ENCODE results near the gene AGO4.
"Not testable (repeated sequence)": the region's sequence is repeated elsewhere in the genome, so short reads cannot be mapped to it uniquely, and the experiment has no call there.

AGO4 gene

DNA sequence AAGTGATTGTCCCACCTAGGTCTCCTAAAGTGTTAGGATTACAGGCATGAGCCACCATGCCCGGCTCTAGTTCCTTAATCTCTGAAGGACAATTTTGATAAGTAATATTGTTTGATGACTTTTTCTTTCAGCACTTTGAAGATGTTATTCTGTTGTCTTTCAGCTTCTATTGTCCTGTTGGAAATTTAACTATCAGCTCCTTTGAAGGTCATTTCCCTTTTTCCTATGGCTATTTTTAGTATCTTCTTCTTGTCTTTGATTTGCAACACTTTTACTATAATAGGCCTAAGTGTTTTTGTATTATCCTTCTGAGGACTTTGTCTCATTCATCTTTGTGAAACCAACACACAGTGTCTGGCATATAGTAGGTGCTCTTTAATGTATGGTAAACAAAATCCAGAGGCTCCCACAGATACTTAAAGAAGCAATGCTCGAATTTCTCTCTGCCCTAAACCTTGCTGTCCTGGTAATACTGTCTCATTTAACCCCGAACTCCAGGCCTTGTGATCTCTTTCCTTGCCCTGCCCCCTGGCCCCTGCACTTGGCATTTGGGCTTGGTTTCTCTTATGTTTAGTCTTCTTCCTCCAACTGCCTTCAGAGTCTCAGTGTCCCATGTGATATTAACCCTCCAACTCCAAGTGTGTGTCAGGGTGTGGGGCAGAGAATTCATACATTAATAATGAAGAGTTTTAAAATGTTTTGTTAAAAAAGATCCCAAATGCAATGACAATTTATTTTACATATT is 56.2 kb downstream of the AGO4 start:
- in situ Hi-C loops (cut with MboI; ENCODE audit: low sequenced_read_pairs): no loop called here

DNA sequence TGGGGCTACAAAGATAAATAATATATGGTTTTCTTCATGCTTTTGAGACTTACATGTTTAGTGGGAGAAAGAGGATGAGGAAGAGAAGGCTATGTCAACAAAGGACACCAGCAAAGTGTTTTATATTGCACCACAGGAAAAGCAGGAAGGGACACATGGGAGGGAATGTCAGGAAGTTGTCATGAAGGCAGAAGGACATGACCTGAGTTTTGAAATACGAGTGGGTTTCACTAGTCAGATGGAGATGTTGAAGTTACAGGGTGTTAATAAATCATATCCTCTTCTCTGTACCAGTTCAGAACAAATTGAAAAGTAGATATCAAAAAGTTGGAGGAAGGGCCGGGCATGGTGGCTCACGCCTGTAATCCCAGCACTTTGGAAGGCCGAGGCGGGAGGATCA is 57.0 kb downstream of the AGO4 start:
- in situ Hi-C loops (cut with MboI; ENCODE audit: low sequenced_read_pairs): no loop called here

DNA sequence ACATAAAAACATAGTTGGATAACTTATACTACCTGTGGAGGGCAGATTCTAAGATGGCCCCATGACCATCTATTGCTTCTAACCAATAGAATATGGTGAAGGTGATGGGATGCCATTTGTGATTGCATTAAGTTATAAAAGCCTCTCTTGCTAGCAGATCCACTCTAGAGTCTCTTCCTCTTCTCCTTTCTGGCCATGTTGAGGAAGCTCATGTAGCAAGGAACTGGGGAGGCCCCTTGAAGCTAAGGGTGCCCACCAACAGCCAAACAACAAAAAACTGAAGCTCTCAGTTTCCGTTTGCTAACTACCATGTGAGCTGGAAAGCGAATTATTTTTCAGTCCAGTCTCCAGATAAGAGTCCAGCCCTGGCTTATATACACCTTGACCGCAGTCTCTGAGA is 59.2 kb downstream of the AGO4 start:
- in situ Hi-C loops (cut with MboI; ENCODE audit: low sequenced_read_pairs): no loop called here

DNA sequence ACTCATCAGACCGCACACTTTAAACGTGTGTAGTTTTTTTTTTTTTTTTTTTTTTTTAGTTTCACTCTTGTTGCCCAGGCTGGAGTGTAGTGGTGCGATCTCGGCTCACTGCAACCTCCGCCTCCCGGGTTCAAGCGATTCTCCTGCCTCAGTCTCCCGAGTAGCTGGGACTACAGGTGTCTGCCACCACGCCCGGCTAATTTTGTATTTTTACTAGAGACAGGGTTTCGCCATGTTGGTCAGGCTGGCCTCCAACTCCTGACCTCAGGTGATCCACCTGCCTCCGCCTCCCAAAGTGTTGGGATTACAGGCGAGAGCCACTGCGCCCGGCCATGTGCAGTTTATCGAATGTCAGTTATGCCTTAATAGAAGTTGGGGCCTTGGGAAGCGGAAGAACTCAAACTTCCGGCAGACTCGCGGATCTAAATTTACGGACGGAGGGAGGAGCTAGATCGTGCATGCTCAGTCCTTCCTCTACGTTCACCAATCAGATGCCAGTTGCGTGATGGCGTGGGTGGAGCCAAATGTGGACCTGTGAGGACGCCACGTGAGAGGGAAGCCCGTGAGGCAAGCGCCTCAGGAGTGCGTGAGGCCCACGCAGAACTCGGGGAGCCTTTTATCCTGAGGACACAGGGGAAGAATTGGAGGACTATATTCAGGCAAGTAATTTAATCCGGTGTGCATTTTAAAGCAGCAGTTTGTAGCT is 61.6 kb downstream of the AGO4 start:
- in situ Hi-C loops (cut with MboI; ENCODE audit: low sequenced_read_pairs): not testable (repeated sequence)

- in situ Hi-C loops (cut with MboI; ENCODE audit: low sequenced_read_pairs): no loop called here
These were observed 63.0 kb downstream of the AGO4 start for GRCh38 chr1:35870651-35871309.

DNA sequence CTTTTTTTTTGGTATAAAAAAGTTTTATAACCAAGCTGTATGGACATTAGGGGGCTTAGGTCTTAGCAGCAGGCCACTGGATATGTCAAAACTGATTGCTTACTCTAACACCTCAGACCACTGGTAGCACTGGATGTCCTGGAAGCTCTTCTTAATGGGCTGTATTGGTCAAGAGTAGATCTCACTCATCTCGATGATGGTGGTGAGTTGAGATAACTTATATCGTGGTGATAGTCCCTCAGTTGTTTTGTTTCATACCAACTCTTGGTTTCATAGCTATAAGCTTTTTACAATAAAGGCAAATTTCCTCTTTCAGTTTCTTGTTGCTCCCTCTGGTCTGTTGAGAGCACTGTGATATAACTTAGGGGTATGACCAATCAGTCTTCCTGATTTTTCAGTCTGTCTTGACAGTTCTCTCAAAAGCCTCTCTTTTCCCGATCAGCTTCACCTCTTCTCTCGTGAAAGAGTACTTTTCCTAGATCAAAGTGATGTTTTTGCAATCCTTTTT is 65.5 kb downstream of the AGO4 start:
- in situ Hi-C loops (cut with MboI; ENCODE audit: low sequenced_read_pairs): no loop called here

DNA sequence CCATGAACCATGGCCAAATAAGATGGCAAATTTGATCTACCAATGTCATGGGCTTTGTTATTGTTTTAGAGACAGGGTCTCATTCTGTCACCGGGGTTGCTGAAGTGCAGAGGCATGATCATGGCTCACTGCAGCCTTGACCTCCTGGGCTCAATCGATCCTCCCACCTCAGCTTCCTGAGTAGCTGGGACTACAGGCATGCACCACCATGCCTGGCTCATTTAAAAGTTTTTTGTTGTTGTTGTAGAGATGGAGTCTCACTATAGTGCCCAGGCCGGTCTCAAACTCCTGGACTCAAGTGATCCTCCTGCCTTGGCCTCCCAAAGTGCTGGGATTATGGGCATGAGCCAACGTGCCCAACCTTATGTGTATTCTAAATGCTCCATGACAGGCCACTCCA is 66.3 kb downstream of the AGO4 start:
- in situ Hi-C loops (cut with MboI; ENCODE audit: low sequenced_read_pairs): not testable (repeated sequence)

DNA sequence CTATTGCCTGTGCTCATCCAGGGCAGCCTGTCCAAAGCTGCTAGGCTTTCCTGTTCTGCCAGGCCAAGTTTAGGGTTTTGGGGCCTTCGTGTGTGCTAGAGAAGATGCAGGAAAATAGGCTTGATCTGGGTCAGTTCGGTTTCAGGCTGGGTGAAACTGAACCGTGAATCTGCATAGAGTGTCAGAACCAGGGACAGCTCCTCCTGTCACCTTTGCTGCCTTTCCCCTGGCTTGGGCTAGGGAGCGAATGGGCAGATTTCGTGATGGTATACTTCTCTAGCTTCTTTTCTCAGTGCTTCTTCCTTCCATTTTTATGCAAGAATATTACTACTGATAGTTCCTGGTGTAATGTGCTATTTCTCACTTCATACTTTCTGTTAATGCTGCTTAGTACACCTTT is 69.2 kb downstream of the AGO4 start:
- in situ Hi-C loops (cut with MboI; ENCODE audit: low sequenced_read_pairs): no loop called here

- in situ Hi-C loops (cut with MboI; ENCODE audit: low sequenced_read_pairs): no loop called here
These were observed 74.0 kb downstream of the AGO4 start for GRCh38 chr1:35881850-35882273.

DNA sequence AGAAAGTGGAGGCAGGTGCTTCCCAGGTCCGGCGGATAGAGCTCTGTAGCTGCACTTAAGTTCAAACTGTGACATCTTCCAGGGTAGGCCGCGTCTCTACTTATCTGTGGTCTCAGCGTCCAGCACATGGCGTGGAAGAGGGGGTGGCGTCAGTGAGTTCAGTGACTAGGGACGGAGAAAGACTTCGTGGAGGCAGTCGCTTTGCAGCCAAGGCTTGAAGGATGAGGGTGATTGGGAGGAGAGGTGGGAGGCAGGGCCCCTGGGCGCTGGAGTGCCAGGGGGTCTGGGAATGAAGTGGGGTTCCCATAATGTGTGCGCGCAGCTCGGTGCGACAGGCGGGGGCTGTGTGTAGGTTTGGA is 74.7 kb downstream of the AGO4 start:
- in situ Hi-C loops (cut with MboI; ENCODE audit: low sequenced_read_pairs): no loop called here

DNA sequence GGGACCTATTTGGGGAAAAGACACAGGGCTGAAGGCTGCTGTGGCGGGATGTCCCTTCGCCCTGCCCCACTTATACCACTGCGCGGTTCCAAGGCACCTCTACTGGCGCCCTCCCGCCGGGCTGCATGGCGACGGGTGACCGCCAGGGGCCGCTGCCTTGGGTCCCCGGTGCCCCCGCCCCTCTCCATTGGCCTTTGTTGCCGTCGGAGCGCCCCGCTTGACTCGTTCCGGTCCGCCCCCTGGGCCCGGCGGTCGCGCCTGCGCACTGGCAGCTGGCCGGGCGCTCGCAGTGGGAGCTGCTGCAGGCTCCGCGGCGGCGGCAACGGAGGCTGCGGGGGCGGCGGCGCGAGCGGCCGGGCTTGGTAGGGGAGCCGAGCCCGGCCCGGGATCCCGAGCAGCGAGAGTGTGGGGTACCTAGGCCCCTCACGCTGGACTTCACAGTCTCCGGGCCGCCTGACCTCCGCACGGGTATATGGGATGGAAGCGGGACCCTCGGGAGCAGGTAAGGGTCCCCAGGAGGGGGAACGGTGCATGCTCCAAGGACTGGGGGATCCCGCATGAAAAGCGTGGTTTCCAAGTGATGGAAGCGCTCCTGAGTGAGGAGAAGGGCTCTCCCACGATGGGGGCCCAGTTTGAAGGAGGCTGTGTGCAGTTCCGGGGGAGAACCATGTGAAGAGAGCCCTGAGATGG is 75.3 kb downstream of the AGO4 start, which contains the start of gene AGO1:
Gene AGO1 (plus strand): TSS at position 265 of the 690 bp plus-strand sequence. CDS start 213 bp downstream, at position 478.
- in situ Hi-C loops (cut with MboI; ENCODE audit: low sequenced_read_pairs): no loop called here

DNA sequence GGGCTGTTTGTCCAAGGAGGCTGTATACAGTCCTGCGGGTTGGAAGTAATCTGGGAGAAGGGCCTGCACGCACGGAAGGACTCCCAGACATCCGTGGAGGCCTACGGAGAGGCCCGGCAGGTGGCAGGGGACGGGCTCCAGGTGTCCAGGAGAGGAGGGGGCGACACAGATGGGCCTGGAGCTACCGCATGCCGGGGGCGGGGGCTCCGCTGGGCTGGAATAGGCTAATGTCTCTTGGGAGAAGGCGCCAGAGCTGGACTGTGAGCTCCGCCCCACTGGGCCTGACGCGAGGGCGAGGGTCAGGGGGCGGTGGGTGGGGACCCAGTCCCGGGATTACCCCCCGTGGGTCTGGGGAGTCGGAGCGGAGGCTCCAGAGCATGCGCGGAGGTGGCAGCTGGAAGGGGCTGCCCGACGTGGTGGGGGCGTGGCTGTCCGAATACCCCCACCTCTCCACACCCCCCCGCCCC is 75.9 kb downstream of the AGO4 start:
- in situ Hi-C loops (cut with MboI; ENCODE audit: low sequenced_read_pairs): no loop called here

GRCh38 chr1:35884934-35885333 is 77.1 kb downstream of the AGO4 start:
- in situ Hi-C loops (cut with MboI; ENCODE audit: low sequenced_read_pairs): no loop called here

GRCh38 chr1:35885961-35886558 is 78.2 kb downstream of the AGO4 start:
- in situ Hi-C loops (cut with MboI; ENCODE audit: low sequenced_read_pairs): no loop called here

DNA sequence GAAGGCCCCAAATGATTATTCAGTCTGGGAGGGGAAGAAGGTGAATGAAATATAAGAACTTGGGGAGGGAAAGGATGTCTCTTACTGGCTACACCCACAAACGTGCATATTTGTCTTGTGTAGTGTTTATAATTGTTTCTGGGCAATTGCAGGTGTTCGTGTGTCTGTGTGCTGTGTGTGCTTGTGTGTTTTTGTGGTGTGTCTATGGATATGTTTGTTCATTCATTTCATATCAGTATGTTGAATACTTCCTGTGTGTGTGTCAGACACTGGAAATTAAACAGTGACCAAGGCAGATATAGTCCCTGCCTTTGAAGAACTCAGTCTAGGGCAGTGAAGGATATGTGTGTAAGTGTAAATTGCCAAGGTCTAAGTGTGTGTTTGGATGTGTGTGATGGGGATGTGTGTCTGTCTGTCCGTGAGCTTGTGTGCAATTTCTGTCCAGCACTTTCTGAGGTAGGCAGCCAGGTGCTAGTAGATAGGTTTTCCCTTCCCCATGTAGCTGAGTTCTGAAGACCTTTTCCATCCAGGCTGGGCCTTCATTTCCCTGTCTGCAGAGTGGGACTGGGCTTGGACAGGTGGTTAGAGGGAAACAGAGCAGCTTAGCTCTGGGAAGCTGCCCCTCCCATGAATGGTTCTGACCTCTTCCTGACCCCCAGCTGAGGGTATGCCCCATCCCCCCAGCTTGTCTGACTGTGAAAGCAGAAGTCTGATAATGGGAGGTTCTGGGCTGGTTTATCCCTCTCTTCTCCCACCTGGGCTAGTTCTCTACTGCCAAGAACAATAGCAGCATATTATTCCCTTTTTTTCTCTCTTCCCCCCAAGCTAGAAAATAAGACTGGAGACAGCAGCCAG is 79.0 kb downstream of the AGO4 start:
- in situ Hi-C loops (cut with MboI; ENCODE audit: low sequenced_read_pairs): no loop called here

GRCh38 chr1:35887508-35887907 is 79.7 kb downstream of the AGO4 start:
- in situ Hi-C loops (cut with MboI; ENCODE audit: low sequenced_read_pairs): no loop called here

- in situ Hi-C loops (cut with MboI; ENCODE audit: low sequenced_read_pairs): no loop called here
These were observed 80.4 kb downstream of the AGO4 start for GRCh38 chr1:35888255-35888654.

- in situ Hi-C loops (cut with MboI; ENCODE audit: low sequenced_read_pairs): not testable (repeated sequence)
These were observed 81.2 kb downstream of the AGO4 start for GRCh38 chr1:35888981-35889380.

GRCh38 chr1:35893051-35893879 is 85.4 kb downstream of the AGO4 start:
- in situ Hi-C loops (cut with MboI; ENCODE audit: low sequenced_read_pairs): no loop called here

All from HL-60/S4 (cell line).